LNCAP (cell line): ENCODE data around the gene KRTAP10-10.

Experiments used
- TF ChIP-seq, protein P1 (sequence below): fragments of 450-650 bp; IDR thresholded peaks from 2 replicates; pipeline ENCODE4 v1.5.1; 2017; ENCODE audit warnings: mild to moderate bottlenecking

KRTAP10-10 gene

DNA sequence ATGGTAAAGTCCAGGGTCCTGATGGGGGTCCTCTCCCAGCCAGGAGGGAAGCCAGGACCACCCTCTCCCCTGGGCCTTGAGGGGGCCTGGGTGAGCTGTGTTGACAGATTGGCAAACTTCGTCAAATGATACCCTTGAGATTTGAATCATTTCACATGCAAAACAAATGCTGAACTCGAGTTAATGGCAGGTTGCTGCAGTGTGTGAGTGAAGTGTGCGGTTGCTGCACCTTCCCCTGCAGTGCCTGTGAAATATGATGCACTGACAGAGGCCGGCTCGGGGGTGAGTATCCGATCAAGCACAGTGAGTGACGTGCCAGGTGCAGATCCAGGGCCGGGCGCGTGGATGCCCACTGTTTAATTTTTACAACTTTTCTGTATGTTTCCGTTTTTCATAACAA, 50.5 kb downstream of the KRTAP10-10 start:
- TF ChIP-seq, protein P1, sequence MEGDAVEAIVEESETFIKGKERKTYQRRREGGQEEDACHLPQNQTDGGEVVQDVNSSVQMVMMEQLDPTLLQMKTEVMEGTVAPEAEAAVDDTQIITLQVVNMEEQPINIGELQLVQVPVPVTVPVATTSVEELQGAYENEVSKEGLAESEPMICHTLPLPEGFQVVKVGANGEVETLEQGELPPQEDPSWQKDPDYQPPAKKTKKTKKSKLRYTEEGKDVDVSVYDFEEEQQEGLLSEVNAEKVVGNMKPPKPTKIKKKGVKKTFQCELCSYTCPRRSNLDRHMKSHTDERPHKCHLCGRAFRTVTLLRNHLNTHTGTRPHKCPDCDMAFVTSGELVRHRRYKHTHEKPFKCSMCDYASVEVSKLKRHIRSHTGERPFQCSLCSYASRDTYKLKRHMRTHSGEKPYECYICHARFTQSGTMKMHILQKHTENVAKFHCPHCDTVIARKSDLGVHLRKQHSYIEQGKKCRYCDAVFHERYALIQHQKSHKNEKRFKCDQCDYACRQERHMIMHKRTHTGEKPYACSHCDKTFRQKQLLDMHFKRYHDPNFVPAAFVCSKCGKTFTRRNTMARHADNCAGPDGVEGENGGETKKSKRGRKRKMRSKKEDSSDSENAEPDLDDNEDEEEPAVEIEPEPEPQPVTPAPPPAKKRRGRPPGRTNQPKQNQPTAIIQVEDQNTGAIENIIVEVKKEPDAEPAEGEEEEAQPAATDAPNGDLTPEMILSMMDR: no peak
